Tibial artery (tissue), 4 donors: Measurements from ENCODE around the gene TRAF3.
A peak's percentile ranks its signal among the peaks of the same experiment; 100 is the strongest.

ENCODE experiments used
- DNase-seq, 2 donors: peaks; one replicate each; pipeline ENCODE4 v3.0.0-alpha.2; 2019
- H3K27ac ChIP-seq, 2 donors: fragments of 200-600 bp; sonication (generic) in 1 of 2; 1 replicate in 1 of 2; 2 replicates in 1 of 2; pipeline ENCODE4 v1.5.1; 2018 to 2019; ENCODE audit warnings: mild to moderate bottlenecking in 1 of 2
- H3K27me3 ChIP-seq, 2 donors: fragments of 200-600 bp; sonication (generic) in 1 of 2; one replicate each; pipeline versions ENCODE4 v1.5.1 to v1.6.0; 2016 to 2019
- H3K36me3 ChIP-seq, 3 donors: fragments of 200-600 bp; sonication (generic) in 2 of 3; one replicate each; pipeline ENCODE4 v1.5.1; 2016 to 2019; ENCODE audit warnings: mild to moderate bottlenecking in 2 of 3
- H3K4me1 ChIP-seq, 4 donors: fragments of 200-600 bp; sonication (generic) in 2 of 4; 1 replicate in 3 of 4; 2 replicates in 1 of 4; pipeline ENCODE4 v1.5.1; 2016 to 2019
- H3K4me3 ChIP-seq, 2 donors: fragments of 200-600 bp; sonication (generic) in 1 of 2; 1 replicate in 1 of 2; 2 replicates in 1 of 2; pipeline ENCODE4 v1.5.1; 2018 to 2019; ENCODE audit warnings: mild to moderate bottlenecking in 2 of 2
- H3K9me3 ChIP-seq, 3 donors: fragments of 200-600 bp; sonication (generic) in 1 of 3; one replicate each; pipeline ENCODE4 v1.5.1; 2016 to 2019
- intact Hi-C: fragments of 100-400 bp; cut with DNase I; formaldehyde crosslinking; loops from one replicate; pipeline ENCODE4 v1.15.0; 2023; ENCODE audit warnings: low total_unique reads
- TF ChIP-seq, protein P1 (sequence below), 2 experiments: fragments of 200-600 bp in 1 of 2; fragments of 450-650 bp in 1 of 2; IDR thresholded peaks; one replicate each; pipeline ENCODE4 v1.5.1; 2017 to 2019; ENCODE audit warnings: antibody characterized with exemption in 2 of 2, mild to moderate bottlenecking in 1 of 2, moderate library complexity in 1 of 2

The TRAF3 gene

GRCh38 chr14:102804858-102805257, 27.6 kb downstream of the TRAF3 start:
- intact Hi-C loops, result loop anchor here (5.0 kb wide), 1 partner anchor 53 kb away; no protein-coding TSS in a partner anchor
- no peak overlapping the region for H3K27ac ChIP-seq
- H3K36me3 ChIP-seq, result no peaks in the 10 kb centered on the region

DNA sequence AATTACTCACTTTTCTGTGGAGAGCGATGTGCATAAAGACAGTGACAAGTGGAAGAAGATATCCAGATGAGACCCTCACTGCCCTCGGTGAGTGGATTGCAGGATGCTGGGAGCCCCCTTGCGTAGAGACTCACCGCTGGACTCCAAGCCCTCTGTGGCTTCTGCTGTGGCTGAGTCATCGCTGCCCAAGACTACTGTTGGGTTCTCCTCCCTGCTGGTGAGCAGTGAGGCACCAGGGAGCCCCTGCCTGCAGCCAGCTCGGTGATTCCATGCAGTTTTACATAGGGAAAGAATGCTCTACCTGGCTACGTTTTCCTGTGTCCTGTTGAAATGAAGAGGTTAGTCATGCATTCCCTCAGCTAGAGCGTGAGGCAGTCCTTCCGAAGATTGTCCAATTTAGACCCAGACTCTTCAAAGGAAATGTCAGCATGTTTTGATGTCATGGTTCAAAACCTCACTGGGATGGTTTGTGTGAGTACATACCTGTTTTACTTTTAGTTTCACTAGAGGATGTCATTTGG, 28.2 kb downstream of the TRAF3 start:
- intact Hi-C loops, result no loop called here
- Histone ChIP-seq H3K36me3 (no peaks in the 10 kb centered on the region), H3K4me1 (no peaks in the 10 kb centered on the region), H3K27me3 (no peaks in the 10 kb centered on the region), H3K27ac (no peak overlapping the region), H3K4me3 (no peak overlapping the region), H3K9me3 (no peaks in the 10 kb centered on the region)
- peak in 1 of 2 donors; percentile 10 for DNase-seq
- TF ChIP-seq, protein P1, sequence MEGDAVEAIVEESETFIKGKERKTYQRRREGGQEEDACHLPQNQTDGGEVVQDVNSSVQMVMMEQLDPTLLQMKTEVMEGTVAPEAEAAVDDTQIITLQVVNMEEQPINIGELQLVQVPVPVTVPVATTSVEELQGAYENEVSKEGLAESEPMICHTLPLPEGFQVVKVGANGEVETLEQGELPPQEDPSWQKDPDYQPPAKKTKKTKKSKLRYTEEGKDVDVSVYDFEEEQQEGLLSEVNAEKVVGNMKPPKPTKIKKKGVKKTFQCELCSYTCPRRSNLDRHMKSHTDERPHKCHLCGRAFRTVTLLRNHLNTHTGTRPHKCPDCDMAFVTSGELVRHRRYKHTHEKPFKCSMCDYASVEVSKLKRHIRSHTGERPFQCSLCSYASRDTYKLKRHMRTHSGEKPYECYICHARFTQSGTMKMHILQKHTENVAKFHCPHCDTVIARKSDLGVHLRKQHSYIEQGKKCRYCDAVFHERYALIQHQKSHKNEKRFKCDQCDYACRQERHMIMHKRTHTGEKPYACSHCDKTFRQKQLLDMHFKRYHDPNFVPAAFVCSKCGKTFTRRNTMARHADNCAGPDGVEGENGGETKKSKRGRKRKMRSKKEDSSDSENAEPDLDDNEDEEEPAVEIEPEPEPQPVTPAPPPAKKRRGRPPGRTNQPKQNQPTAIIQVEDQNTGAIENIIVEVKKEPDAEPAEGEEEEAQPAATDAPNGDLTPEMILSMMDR (IDR thresholded peaks at IDR 0.05), result no peak

More at GRCh38 chr14:102804858-102805257, 27.6 kb downstream of the TRAF3 start:
- no peaks in the 10 kb centered on the region for H3K9me3 ChIP-seq
- DNase-seq, result no peak
- H3K4me1 ChIP-seq, result peaks cover 0 to 5% (median 2%) of the 10 kb centered on the region in 4 donors
- H3K27me3 ChIP-seq, result no peaks in the 10 kb centered on the region
- TF ChIP-seq, protein P1 (IDR thresholded peaks at IDR 0.05), result no peak
- no peak overlapping the region for H3K4me3 ChIP-seq

GRCh38 chr14:102805941-102806340, 28.7 kb downstream of the TRAF3 start:
- no peaks in the 10 kb centered on the region for H3K36me3 ChIP-seq
- DNase-seq, result peak in 1 of 2 donors; percentile 16
- no peaks in the 10 kb centered on the region for H3K27me3 ChIP-seq
- H3K9me3 ChIP-seq, result no peaks in the 10 kb centered on the region
- TF ChIP-seq, protein P1 (IDR thresholded peaks at IDR 0.05), result no peak
- intact Hi-C loops, result no loop called here
- H3K27ac ChIP-seq, result no peak overlapping the region
- no peak overlapping the region for H3K4me3 ChIP-seq
- no peaks in the 10 kb centered on the region for H3K4me1 ChIP-seq

- intact Hi-C loops, result no loop called here
- H3K27ac ChIP-seq, result no peak overlapping the region
- H3K9me3 ChIP-seq, result no peaks in the 10 kb centered on the region
Observed at GRCh38 chr14:102806447-102806846, 29.2 kb downstream of the TRAF3 start.

DNA sequence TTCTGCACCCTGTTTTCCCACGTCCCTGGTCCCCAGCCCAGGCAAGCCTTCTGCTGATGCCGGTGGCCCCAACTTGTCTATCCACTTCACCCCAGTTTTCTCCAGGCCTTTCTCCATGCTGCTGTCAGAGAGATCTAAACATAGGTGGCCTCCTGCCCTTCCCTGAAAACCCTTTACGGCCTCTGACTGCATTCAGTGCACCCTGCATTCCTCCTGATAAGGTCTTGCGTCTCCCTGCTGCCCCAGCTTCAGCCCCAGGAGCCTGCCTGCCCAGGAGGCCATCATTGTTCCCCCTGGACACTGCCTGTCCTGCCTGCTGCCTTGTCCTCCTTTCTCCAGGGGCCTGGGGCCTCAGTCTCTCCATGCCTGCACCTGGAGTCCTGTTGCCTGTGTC, 29.8 kb downstream of the TRAF3 start:
- intact Hi-C loops, result no loop called here
- no peaks in the 10 kb centered on the region for H3K4me1 ChIP-seq
- H3K9me3 ChIP-seq, result no peaks in the 10 kb centered on the region
- H3K27me3 ChIP-seq, result no peaks in the 10 kb centered on the region
- TF ChIP-seq, protein P1 (IDR thresholded peaks at IDR 0.05), result no peak
- H3K36me3 ChIP-seq, result no peaks in the 10 kb centered on the region
- H3K4me3 ChIP-seq, result no peak overlapping the region
- no peak for DNase-seq
- no peak overlapping the region for H3K27ac ChIP-seq

More at GRCh38 chr14:102806447-102806846, 29.2 kb downstream of the TRAF3 start:
- H3K4me1 ChIP-seq, result no peaks in the 10 kb centered on the region
- TF ChIP-seq, protein P1 (IDR thresholded peaks at IDR 0.05), result no peak
- no peak overlapping the region for H3K4me3 ChIP-seq
- peak in 1 of 2 donors; percentile 9 for DNase-seq
- H3K36me3 ChIP-seq, result no peaks in the 10 kb centered on the region
- no peaks in the 10 kb centered on the region for H3K27me3 ChIP-seq

GRCh38 chr14:102809870-102810269, 32.6 kb downstream of the TRAF3 start:
- Histone ChIP-seq H3K36me3 (no peaks in the 10 kb centered on the region), H3K9me3 (no peaks in the 10 kb centered on the region), H3K27me3 (no peaks in the 10 kb centered on the region), H3K27ac (no peak overlapping the region), H3K4me1 (no peaks in the 10 kb centered on the region), H3K4me3 (no peak overlapping the region)
- intact Hi-C loops, result no loop called here
- TF ChIP-seq, protein P1 (IDR thresholded peaks at IDR 0.05), result no peak
- no peak for DNase-seq
